ENCODE measurements around the gene FXR2.
A peak's percentile ranks its signal among the peaks of the same experiment; 100 is the strongest.

FXR2 gene

GRCh38 chr17:7570351-7570750 lies 44.3 kb downstream of the FXR2 start:
- no peak for DNase-seq (ENCODE audit: low spot score)

DNA sequence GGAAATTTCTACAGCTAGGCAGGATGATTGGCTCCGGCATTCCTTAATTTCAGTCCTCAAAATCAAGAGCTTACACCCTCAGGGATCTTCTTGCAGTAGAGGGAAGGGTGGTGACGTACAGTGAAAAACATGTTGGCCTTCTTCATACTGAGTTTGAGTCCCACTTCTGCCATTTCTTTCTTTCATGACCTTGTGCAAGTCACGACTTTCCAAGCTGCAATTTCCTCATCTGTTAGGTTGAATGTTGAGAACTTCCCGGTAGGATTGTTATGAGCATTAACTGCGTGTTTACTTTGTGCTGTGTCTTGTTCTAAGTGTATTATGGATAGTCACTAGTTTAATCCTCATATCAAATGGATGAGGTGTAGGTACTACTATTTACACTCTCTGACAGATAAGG lies 45.1 kb downstream of the FXR2 start:
- DNase-seq (ENCODE audit: low spot score), result no peak

DNA sequence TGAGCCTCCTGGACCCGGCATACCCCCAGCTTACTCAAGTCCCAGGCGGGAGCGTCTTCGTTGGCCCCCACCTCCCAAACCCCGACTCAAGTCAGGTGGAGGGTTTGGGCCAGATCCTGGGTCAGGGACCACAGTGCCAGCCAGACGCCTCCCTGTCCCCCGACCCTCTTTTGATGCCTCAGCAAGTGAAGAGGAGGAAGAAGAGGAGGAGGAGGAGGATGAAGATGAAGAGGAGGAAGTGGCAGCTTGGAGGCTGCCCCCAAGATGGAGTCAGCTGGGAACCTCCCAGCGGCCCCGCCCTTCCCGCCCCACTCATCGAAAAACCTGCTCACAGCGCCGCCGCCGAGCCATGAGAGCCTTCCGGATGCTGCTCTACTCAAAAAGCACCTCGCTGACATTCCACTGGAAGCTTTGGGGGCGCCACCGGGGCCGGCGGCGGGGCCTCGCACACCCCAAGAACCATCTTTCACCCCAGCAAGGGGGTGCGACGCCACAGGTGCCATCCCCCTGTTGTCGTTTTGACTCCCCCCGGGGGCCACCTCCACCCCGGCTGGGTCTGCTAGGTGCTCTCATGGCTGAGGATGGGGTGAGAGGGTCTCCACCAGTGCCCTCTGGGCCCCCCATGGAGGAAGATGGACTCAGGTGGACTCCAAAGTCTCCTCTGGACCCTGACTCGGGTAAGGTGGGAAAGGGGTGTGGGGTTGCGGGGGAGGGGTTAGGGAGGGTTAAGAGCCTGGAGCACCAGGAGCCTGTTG lies 51.4 kb downstream of the FXR2 start:
- no peak for DNase-seq (ENCODE audit: low spot score)

DNA sequence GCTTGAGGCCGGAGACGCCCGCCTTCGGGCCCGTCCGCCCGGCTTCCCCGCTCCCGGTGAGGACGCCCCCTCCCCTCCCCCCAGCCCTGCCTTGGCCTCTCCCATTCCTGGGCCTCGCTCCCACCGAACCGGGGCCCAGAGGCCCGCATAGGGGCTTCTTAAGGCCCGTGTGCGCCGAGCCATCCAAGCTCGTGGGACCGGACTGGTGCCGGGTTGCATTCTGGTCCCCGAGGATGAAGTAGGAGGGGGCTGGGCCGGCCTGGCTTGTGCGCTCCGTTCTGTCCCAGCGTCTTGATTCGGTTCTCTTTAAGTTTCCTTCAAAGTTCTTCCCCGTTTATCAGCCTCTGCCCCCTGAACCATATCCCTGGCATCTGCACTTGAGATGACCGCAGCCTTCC lies 52.5 kb downstream of the FXR2 start:
- DNase-seq (ENCODE audit: low spot score), result no peak

DNA sequence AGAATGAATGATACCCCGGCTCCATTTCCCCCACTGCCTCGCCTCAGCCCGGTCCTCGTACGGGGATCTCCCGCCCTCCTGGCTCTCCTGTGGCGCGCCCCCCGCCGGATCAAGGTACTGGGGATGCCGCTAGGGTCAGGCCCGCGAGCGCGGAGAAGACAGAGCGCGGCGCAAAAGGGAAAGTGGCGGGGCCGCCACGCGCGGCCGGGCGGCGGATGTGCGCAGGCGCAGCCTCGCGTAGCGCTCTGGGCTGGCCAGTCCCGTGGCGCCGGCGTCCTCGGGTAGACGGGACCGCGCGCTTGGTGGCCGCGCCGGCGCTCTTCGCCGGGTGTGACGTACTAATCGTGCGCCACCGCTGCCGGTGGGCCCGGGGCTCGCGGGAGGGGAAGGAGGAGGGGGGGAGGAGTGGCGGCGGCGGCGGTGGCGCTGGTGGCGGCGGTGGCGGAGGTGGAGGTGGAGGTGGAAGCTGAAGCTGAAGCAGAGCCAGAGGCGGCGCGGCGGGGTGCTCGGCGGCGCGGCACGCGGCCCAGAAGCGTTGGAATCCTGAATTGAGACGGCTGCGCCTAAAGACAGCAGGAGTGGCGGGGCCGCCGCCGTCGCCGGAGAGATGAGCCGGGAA lies 53.0 kb downstream of the FXR2 start, which contains the start of gene SENP3:
TSS of gene SENP3 (plus strand) at position 331 of the 619 bp plus-strand sequence. CDS start 1,158 bp downstream, outside the sequence.
- DNase-seq (ENCODE audit: low spot score), result peak; percentile 99

GRCh38 chr17:7561028-7561575 lies 53.6 kb downstream of the FXR2 start:
- peak; percentile 92 for DNase-seq (ENCODE audit: low spot score)

- peak; percentile 44 for DNase-seq (ENCODE audit: low spot score)
These were observed 54.3 kb downstream of the FXR2 start for GRCh38 chr17:7560172-7561027.

DNA sequence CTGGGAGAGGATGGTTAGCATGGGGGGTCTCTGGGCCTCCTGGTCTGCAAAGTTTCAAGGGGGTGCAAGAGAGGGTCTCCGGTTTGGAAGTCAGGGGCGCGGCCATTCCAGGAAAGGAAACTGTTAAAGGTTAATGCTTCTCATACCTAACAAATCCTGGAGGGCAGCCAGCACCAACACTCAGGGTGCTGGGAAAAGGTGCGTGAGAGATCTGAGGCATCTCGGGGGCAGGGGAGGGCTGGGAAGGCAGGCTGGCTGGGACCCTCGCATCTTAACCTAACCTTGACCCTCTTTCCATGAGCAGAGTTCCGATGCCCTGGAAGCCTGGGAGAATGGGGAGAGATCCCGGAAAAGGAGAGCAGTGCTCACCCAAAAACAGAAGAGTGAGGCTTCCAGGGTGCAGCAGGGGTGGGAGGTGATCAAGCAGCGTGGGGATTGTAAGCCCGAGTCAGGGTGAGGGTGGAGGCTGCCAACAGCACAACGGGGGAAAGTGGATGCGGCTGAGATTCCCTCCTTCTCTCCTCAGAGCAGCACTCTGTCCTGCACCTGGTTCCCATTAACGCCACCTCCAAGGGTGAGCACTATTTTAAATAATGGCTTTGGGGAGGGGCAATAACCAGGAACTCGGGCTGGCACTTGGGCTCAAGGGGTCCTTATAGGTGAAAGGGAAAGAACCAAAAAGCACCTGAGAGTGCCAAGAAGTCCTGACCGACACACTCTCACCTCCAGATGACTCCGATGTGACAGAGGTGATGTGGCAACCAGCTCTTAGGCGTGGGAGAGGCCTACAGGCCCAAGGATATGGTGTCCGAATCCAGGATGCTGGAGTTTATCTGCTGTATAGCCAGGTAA lies 55.2 kb downstream of the FXR2 start:
- no peak for DNase-seq (ENCODE audit: low spot score)

- DNase-seq (ENCODE audit: low spot score), result no peak
These were observed 56.0 kb downstream of the FXR2 start, which contains the start of gene TNFSF13 for GRCh38 chr17:7558544-7559319. TSS of gene TNFSF13 (plus strand) at chr17:7558750. CDS start at chr17:7559040, 290 bp downstream.

DNA sequence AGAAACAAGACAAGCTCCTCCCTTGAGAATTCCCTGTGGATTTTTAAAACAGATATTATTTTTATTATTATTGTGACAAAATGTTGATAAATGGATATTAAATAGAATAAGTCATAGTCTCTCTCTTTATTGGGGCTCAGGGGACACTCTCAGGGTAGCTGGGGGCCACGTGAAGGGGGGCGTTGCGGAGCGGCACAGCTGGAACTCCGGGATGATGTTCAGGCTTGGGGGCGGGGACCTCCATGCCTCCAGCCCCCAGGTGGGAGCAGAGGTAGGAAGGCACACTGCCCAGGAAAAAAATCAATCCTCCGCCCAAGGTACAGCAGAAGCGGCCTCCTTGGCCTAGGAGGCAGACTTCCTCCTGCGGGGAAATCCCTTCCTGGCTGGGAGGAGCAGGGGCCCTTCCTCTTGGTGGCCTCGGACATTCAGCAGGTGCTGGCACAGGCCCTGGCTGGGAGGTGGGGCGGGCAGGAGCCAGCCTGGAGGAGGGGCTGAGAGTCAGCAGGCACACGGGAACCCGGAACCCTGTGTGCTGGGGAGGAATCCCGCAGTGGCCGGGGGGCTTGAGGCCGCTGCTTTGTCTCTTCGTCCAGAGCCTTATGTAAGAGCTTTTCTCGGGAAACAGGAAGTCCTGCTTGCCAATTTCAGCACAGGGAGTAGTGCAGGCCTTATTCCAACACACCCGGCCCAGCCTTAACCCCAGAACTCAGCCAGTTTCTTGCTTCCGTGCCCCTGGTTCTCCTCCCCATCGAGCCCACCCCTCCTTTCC lies 56.7 kb downstream of the FXR2 start:
- peak; percentile 45 for DNase-seq (ENCODE audit: low spot score)

GRCh38 chr17:7557147-7557764 lies 57.4 kb downstream of the FXR2 start:
- no peak for DNase-seq (ENCODE audit: low spot score)

DNA sequence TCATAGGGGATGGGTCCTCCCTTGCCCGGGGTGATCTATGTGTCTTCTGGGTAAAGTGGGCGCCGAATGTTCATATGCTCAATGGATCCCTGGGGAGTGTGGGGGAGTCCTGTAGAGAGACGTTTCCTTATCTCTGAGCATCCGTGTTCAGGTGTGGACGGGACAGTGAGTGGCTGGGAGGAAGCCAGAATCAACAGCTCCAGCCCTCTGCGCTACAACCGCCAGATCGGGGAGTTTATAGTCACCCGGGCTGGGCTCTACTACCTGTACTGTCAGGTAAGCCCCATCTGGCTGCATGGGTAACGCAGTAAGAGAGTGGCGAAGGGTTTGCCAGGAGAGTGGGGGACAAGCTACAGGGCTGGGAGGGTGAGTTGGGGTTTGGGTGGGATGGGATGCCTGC lies 58.1 kb downstream of the FXR2 start:
- no peak for DNase-seq (ENCODE audit: low spot score)

DNA sequence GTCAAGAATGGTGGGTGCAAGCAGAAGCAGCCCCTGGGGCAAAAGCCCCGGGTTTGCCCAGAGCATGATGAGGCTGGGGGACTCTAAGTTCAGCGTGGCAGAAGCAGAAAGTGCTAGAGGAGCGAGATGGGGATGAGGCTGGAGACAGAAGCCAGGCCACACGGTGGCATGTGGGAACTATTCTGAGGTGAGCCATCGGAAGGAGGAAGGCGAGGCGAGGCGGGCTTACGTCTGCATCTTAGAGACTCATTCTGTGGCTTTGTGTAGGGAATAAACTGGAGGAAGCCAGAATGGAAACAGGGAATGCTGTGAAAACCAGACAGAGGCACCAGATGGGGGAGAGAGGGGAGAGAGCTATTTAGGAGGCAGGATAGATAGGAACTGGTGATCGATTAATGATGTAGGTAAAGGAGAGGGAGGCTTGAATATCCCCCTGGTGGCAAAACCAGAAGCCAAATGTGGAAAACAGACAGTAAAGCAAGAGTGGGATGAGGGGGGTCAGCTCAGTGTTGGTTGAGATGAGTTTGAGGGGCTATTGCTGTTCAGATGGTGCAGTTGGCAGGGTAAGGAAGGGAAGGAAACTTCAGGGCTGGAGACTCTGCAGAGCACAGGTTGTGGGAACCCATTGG lies 59.3 kb downstream of the FXR2 start:
- DNase-seq (ENCODE audit: low spot score), result no peak

DNA sequence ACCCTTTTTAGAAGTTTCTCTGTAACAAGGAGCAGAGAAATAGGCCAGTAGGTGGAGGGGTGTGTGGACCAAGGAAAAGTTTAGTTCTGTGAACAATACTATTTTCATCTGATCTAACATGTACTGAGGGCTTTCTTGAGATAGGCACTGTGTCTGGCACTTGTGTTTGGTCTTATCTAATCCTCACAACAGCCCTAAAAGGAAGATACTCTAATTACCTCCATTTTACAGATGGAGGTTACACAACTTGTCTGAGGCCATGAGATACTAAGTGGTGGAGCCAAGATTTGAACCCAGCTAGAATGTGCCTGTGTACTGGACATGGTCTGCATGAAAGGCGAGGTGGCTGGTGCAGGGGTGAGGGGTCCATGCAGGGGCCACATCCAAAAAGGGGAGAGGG lies 61.3 kb downstream of the FXR2 start:
- no peak for DNase-seq (ENCODE audit: low spot score)

DNA sequence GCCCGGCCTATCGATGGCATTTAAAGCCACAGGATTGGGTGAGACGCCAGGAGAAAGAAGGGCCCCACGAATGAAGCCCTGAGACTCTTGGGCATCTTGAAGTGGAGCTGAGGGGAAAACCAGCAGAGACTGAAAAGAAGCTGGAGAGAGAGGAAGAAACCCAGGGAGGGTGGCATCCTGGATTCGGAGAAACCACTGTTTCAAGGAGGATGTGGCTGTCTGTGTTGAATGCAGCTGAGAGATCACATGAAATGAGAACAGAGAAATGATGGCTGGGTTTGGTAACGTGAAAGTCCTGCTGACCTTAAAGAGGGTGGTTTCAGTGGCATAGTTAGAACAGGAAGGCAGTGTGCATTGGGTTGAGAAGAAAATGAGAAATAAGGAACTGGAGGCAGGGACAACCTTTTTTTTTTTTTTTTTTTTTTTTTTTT lies 62.1 kb downstream of the FXR2 start:
- no peak for DNase-seq (ENCODE audit: low spot score)

- no peak for DNase-seq (ENCODE audit: low spot score)
These were observed 63.3 kb downstream of the FXR2 start for GRCh38 chr17:7551396-7551795.

- no peak for DNase-seq (ENCODE audit: low spot score)
These were observed 64.4 kb downstream of the FXR2 start for GRCh38 chr17:7550344-7550743.

GRCh38 chr17:7549401-7550055 lies 65.2 kb downstream of the FXR2 start:
- DNase-seq (ENCODE audit: low spot score), result no peak
